HEK293T (cell line): ENCODE results near the gene AP2A2.

Experiments
- ELF4 ChIP-seq: fragments of 450-650 bp; IDR thresholded peaks from 2 replicates; pipeline ENCODE4 v1.6.1; 2017; ENCODE audit warnings: antibody characterized with exemption
- FOXA1 ChIP-seq: fragments of 450-650 bp; IDR thresholded peaks from 2 replicates; pipeline ENCODE4 v1.6.1; 2016; ENCODE audit warnings: mild to moderate bottlenecking
- FOXK2 ChIP-seq: fragments of 450-650 bp; IDR thresholded peaks from 2 replicates; pipeline ENCODE4 v1.6.1; 2016; ENCODE audit warnings: mild to moderate bottlenecking
- FOXM1 ChIP-seq: fragments of 450-650 bp; IDR thresholded peaks from 2 replicates; pipeline ENCODE4 v1.6.1; 2017; ENCODE audit warnings: mild to moderate bottlenecking, borderline replicate concordance
- HDGF ChIP-seq: fragments of 450-650 bp; IDR thresholded peaks from 2 replicates; pipeline ENCODE4 v1.6.1; 2017; ENCODE audit warnings: antibody characterized with exemption, borderline replicate concordance
- L3MBTL2 ChIP-seq: fragments of 450-650 bp; conservative IDR thresholded peaks from 2 replicates; pipeline ENCODE4 v1.6.1; 2016; ENCODE audit warnings: mild to moderate bottlenecking
- LEF1 ChIP-seq: fragments of 450-650 bp; IDR thresholded peaks from 2 replicates; pipeline ENCODE4 v1.6.1; 2017; ENCODE audit warnings: mild to moderate bottlenecking, borderline replicate concordance
- NFRKB ChIP-seq: fragments of 450-650 bp; IDR thresholded peaks from 2 replicates; pipeline ENCODE4 v1.6.1; 2016; ENCODE audit warnings: mild to moderate bottlenecking, moderate library complexity
- PKNOX1 ChIP-seq: fragments of 450-650 bp; IDR thresholded peaks from 2 replicates; pipeline ENCODE4 v1.6.1; 2016
- SP1 ChIP-seq: fragments of 450-650 bp; IDR thresholded peaks from 2 replicates; pipeline ENCODE4 v1.6.1; 2017
- SUZ12 ChIP-seq: fragments of 450-650 bp; IDR thresholded peaks from 2 replicates; pipeline ENCODE4 v1.6.1; 2016; ENCODE audit warnings: mild to moderate bottlenecking
- TARDBP ChIP-seq: fragments of 450-650 bp; IDR thresholded peaks from 2 replicates; pipeline ENCODE4 v1.6.1; 2016
- ZNF384 ChIP-seq: fragments of 450-650 bp; IDR thresholded peaks from 2 replicates; pipeline ENCODE4 v1.6.1; 2016

DNA sequence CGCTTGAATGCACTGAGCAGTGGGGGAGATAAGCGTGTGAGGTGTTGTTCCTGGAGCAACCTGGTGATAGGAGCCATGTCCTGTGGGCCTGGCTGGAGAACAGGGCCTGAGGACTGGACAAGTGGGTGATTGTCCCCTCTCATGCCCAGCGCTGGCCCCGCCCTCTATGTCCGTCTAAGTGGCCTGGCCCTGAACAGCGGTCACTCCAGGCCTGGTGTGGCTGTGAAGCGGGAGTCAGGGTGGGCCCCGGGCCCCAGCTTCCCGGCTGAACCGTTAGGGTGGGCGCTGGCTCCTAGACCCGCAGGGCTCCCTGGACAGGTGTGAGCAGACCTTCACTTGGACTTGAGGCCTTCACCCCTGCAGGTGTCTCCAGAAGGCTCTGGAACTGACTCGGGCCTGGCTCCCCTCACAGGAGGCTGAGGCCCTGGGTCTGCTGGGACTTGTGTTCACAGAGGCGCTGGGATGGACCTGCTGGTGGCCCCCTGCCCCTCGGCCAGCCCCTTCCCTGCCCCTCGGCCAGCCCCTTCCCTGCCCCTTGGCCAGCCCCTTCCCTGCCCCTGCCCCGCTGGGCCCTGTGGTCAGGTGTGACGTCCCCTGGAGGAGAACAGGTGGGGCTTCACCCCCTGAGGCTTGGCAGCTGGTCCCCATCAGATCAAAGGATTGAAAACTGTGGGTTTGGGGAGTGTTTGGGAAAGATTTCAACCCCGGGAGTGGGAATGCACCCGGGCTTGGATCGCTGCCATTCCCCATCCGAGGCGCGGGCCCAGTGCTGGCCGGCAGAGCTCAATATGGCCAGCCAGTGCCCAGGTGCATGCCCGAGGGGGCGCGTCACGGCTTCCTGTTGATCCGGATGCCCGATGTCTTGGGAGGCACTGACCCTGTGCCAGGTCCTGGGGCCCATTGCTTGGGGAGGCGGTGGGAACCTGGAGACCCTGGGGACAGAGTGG lies 114.1 kb downstream of the AP2A2 start:
- TF ChIP-seq LEF1 (no peak), TARDBP (no peak), SP1 (no peak), FOXM1 (no peak), NFRKB (no peak), HDGF (no peak), ELF4 (no peak), FOXA1 (no peak), ZNF384 (no peak), SUZ12 (no peak), L3MBTL2 (no peak), FOXK2 (no peak), PKNOX1 (no peak)
